SW 1271 (cell line): Measurements from ENCODE around the gene EXOC7.

Experiments used
- DNase-seq, 2 experiments: peaks; one replicate each; lab custom pipeline; 2025; lab: John Stamatoyannopoulos, UW

Gene EXOC7

GRCh38 chr17:76121932-76122430, 18.4 kb upstream of the EXOC7 start:
- DNase-seq, result no peak

- DNase-seq, result no peak
Observed at GRCh38 chr17:76120658-76121008, 17.0 kb upstream of the EXOC7 start.

- DNase-seq, result no peak
Observed at GRCh38 chr17:76119409-76120371, 16.1 kb upstream of the EXOC7 start.

- no peak for DNase-seq
Observed at GRCh38 chr17:76115138-76115754, 11.7 kb upstream of the EXOC7 start.

- no peak for DNase-seq
Observed at GRCh38 chr17:76111956-76112355, 8.4 kb upstream of the EXOC7 start.

- DNase-seq, result peak in 1 of 2 experiments; percentile 23
Observed at GRCh38 chr17:76107509-76107908, 3.9 kb upstream of the EXOC7 start.

- no peak for DNase-seq
Observed at GRCh38 chr17:76106703-76107102, 3.1 kb upstream of the EXOC7 start.

- no peak for DNase-seq
Observed at GRCh38 chr17:76104896-76105231, 1.3 kb upstream of the EXOC7 start.

- no peak for DNase-seq
Observed at GRCh38 chr17:76104140-76104895, 731 bp upstream of the EXOC7 start.

- no peak for DNase-seq
Observed at GRCh38 chr17:76102944-76103273, 678 bp downstream of the EXOC7 start.

GRCh38 chr17:76097716-76098295, 5.8 kb downstream of the EXOC7 start:
- DNase-seq, result no peak

GRCh38 chr17:76095943-76096342, 7.6 kb downstream of the EXOC7 start:
- no peak for DNase-seq

GRCh38 chr17:76094046-76094445, 9.5 kb downstream of the EXOC7 start:
- DNase-seq, result no peak

GRCh38 chr17:76092526-76093413, 10.8 kb downstream of the EXOC7 start:
- no peak for DNase-seq

- no peak for DNase-seq
Observed at GRCh38 chr17:76091526-76092286, 11.9 kb downstream of the EXOC7 start.

GRCh38 chr17:76090517-76091129, 13.0 kb downstream of the EXOC7 start:
- no peak for DNase-seq

GRCh38 chr17:76089680-76090516, 13.7 kb downstream of the EXOC7 start:
- no peak for DNase-seq

- no peak for DNase-seq
Observed at GRCh38 chr17:76088868-76089576, 14.6 kb downstream of the EXOC7 start.
